ENCODE results near the gene DNAJC15.

The DNAJC15 gene

GRCh38 chr13:43080199-43080598 lies 56.8 kb downstream of the DNAJC15 start:
- TF ChIP-seq Cebpa-rat (IDR thresholded peaks at IDR 0.05): no peak
- Histone ChIP-seq H3K9me3 (peaks cover 4% of the 10 kb centered on the region; the same call in 1 of the 2 replicates), H3K27me3 (no peaks in the 10 kb centered on the region)

GRCh38 chr13:43081866-43082265 lies 58.5 kb downstream of the DNAJC15 start:
- H3K9ac ChIP-seq: no peak overlapping the region
- no peaks in the 10 kb centered on the region for H3K36me3 ChIP-seq
- H3K9me3 ChIP-seq: peaks cover 4% of the 10 kb centered on the region; the same call in 1 of the 2 replicates
- H3K4me1 ChIP-seq: peaks cover 16% of the 10 kb centered on the region
- H4K20me1 ChIP-seq: no peaks in the 10 kb centered on the region
- no peak overlapping the region for H3K4me2 ChIP-seq
- H3K27ac ChIP-seq: no peak overlapping the region
- TF ChIP-seq Cebpa-rat (IDR thresholded peaks at IDR 0.05): no peak
- H3K27me3 ChIP-seq: no peaks in the 10 kb centered on the region
- H3K4me3 ChIP-seq: no peak overlapping the region

More at GRCh38 chr13:43080199-43080598, 56.8 kb downstream of the DNAJC15 start:
- no peaks in the 10 kb centered on the region for H3K36me3 ChIP-seq
- no peak overlapping the region for H3K4me2 ChIP-seq
- H3K4me1 ChIP-seq: peaks cover 29% of the 10 kb centered on the region
- H3K9ac ChIP-seq: no peak overlapping the region
- no peak overlapping the region for H3K27ac ChIP-seq
- no peaks in the 10 kb centered on the region for H4K20me1 ChIP-seq
- H3K4me3 ChIP-seq: no peak overlapping the region

GRCh38 chr13:43083750-43084149 lies 60.4 kb downstream of the DNAJC15 start:
- no peak overlapping the region for H3K27ac ChIP-seq
- TF ChIP-seq Cebpa-rat (IDR thresholded peaks at IDR 0.05): no peak
- H3K27me3 ChIP-seq: no peaks in the 10 kb centered on the region
- H3K9me3 ChIP-seq: peaks cover 4% of the 10 kb centered on the region; the same call in 1 of the 2 replicates
- H3K4me1 ChIP-seq: no peaks in the 10 kb centered on the region
- no peak overlapping the region for H3K9ac ChIP-seq
- no peak overlapping the region for H3K4me2 ChIP-seq
- no peaks in the 10 kb centered on the region for H3K36me3 ChIP-seq
- H4K20me1 ChIP-seq: no peaks in the 10 kb centered on the region
- H3K4me3 ChIP-seq: no peak overlapping the region

DNA sequence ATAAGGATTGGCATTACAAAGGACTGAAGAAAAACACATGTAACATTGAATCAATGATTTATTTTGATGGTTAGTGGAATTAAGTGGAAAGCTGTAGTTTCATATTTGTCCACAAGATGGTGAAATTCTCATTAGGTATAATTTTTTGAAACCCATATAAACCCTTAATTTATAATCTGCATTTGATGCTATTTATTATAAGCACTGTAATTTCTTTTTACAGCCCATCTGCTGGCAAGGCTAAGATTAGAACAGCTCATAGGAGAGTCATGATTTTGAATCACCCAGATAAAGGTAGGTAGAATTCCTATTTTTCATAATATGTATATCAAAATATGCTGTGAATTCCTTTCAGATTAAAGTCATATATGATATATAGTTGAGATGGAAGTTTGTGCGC lies 62.2 kb downstream of the DNAJC15 start:
- Histone ChIP-seq H3K4me1 (no peaks in the 10 kb centered on the region), H3K27me3 (no peaks in the 10 kb centered on the region), H3K4me3 (no peak overlapping the region), H3K27ac (no peak overlapping the region), H4K20me1 (no peaks in the 10 kb centered on the region), H3K9ac (no peak overlapping the region), H3K9me3 (no peaks in the 10 kb centered on the region), H3K36me3 (no peaks in the 10 kb centered on the region), H3K4me2 (no peak overlapping the region)
- no peak for TF ChIP-seq Cebpa-rat (IDR thresholded peaks at IDR 0.05)

DNA sequence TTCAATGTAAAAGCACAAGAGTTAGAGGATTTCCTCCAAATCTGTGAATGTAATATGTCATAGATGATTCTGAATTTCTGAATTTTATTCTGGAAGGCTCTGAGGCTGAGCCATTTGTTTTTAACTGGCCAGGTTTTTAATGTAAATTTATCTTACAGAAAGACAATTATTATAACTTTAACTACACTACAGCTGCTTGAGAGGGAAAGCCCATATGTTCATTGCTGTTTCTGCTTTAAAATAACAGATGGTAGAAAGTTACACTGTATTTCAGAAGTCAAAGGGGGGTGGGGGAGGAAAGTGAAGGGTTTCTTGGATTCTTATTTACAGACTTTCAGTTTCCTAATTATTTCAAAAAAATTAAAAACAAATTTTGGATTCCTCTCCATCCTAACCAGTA lies 62.8 kb downstream of the DNAJC15 start:
- H3K27ac ChIP-seq: no peak overlapping the region
- H3K9ac ChIP-seq: no peak overlapping the region
- H3K36me3 ChIP-seq: no peaks in the 10 kb centered on the region
- H3K4me3 ChIP-seq: no peak overlapping the region
- H3K27me3 ChIP-seq: no peaks in the 10 kb centered on the region
- no peaks in the 10 kb centered on the region for H4K20me1 ChIP-seq
- no peak overlapping the region for H3K4me2 ChIP-seq
- TF ChIP-seq Cebpa-rat (IDR thresholded peaks at IDR 0.05): no peak
- H3K4me1 ChIP-seq: no peaks in the 10 kb centered on the region
- no peaks in the 10 kb centered on the region for H3K9me3 ChIP-seq

DNA sequence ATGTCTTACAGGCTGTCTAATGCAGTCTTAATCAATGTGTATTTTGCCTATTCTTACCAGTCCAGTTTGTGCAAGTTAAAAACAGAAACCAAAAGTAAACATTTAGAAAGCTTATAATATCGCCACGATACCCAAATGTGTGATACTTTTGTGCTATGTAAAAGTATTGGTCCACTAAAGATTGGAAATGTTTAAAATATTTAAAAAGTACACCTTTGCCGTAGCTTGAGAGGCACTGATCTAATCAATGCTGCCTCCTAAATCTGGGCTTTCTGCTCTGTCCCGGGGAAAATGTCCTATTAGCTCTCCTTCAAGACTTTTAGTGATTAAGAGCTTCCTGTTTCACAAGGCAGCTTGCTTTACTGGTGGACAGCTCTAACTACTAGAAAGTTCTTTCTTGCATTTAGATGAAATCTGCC lies 64.7 kb downstream of the DNAJC15 start:
- H3K27me3 ChIP-seq: no peaks in the 10 kb centered on the region
- H3K9me3 ChIP-seq: no peaks in the 10 kb centered on the region
- no peaks in the 10 kb centered on the region for H4K20me1 ChIP-seq
- H3K36me3 ChIP-seq: no peaks in the 10 kb centered on the region
- no peak overlapping the region for H3K9ac ChIP-seq
- no peak for TF ChIP-seq Cebpa-rat (IDR thresholded peaks at IDR 0.05)
- H3K4me2 ChIP-seq: no peak overlapping the region
- H3K4me3 ChIP-seq: no peak overlapping the region
- no peak overlapping the region for H3K27ac ChIP-seq
- no peaks in the 10 kb centered on the region for H3K4me1 ChIP-seq

- H3K9me3 ChIP-seq: no peaks in the 10 kb centered on the region
- no peaks in the 10 kb centered on the region for H3K36me3 ChIP-seq
- H4K20me1 ChIP-seq: no peaks in the 10 kb centered on the region
- no peak overlapping the region for H3K4me2 ChIP-seq
- no peak overlapping the region for H3K27ac ChIP-seq
- TF ChIP-seq Cebpa-rat (IDR thresholded peaks at IDR 0.05): no peak
- H3K4me3 ChIP-seq: no peak overlapping the region
- no peaks in the 10 kb centered on the region for H3K4me1 ChIP-seq
- no peak overlapping the region for H3K9ac ChIP-seq
- no peaks in the 10 kb centered on the region for H3K27me3 ChIP-seq
These were observed 66.6 kb downstream of the DNAJC15 start for GRCh38 chr13:43089912-43090498.

- Histone ChIP-seq H3K9ac (no peak overlapping the region), H4K20me1 (no peaks in the 10 kb centered on the region), H3K9me3 (no peaks in the 10 kb centered on the region), H3K4me2 (no peak overlapping the region), H3K4me1 (no peaks in the 10 kb centered on the region), H3K36me3 (no peaks in the 10 kb centered on the region), H3K4me3 (no peak overlapping the region), H3K27me3 (no peaks in the 10 kb centered on the region), H3K27ac (no peak overlapping the region)
- no peak for TF ChIP-seq Cebpa-rat (IDR thresholded peaks at IDR 0.05)
These were observed 71.5 kb downstream of the DNAJC15 start for GRCh38 chr13:43094901-43095300.

GRCh38 chr13:43095771-43096719 lies 72.7 kb downstream of the DNAJC15 start:
- Histone ChIP-seq H3K4me1 (no peaks in the 10 kb centered on the region), H3K27ac (no peak overlapping the region), H3K36me3 (no peaks in the 10 kb centered on the region), H3K9me3 (peaks cover 2% of the 10 kb centered on the region; the same call in 1 of the 2 replicates), H4K20me1 (no peaks in the 10 kb centered on the region), H3K27me3 (no peaks in the 10 kb centered on the region), H3K4me3 (no peak overlapping the region), H3K4me2 (no peak overlapping the region), H3K9ac (no peak overlapping the region)
- TF ChIP-seq Cebpa-rat (IDR thresholded peaks at IDR 0.05): no peak

- Histone ChIP-seq H3K9me3 (peaks cover 7% of the 10 kb centered on the region; the same call in 1 of the 2 replicates), H3K9ac (no peak overlapping the region), H3K27ac (no peak overlapping the region), H3K36me3 (no peaks in the 10 kb centered on the region), H4K20me1 (no peaks in the 10 kb centered on the region), H3K4me2 (no peak overlapping the region), H3K4me1 (peaks cover 2% of the 10 kb centered on the region), H3K27me3 (no peaks in the 10 kb centered on the region), H3K4me3 (no peak overlapping the region)
- no peak for TF ChIP-seq Cebpa-rat (IDR thresholded peaks at IDR 0.05)
These were observed 77.3 kb downstream of the DNAJC15 start for GRCh38 chr13:43100667-43101066.
